Activated naive CD8-positive, alpha-beta T cell treated with anti-CD3 and anti-CD28 coated beads for 36 hours (primary cell): ENCODE measurements around the gene DTNBP1. TPM values are rescaled to one million over a fixed set of nuclear protein-coding genes. Genes with fewer than 3 reads are reported as not detected.
A peak's percentile ranks its signal among the peaks of the same experiment; 100 is the strongest.

Source experiments
- DNase-seq: peaks from one replicate; pipeline ENCODE4 v3.0.0; 2021
- H3K27ac Mint-ChIP-seq: one replicate; pipeline ENCODE4 v1.8.0; 2022; ENCODE audit warnings: mild to moderate bottlenecking, moderate library complexity, mixed read lengths
- H3K27me3 Mint-ChIP-seq: one replicate; pipeline ENCODE4 v1.8.0; 2022; ENCODE audit warnings: mild to moderate bottlenecking, mixed read lengths
- H3K36me3 Mint-ChIP-seq: one replicate; pipeline ENCODE4 v1.8.0; 2021; ENCODE audit warnings: mild to moderate bottlenecking, mixed read lengths
- H3K4me1 Mint-ChIP-seq: one replicate; pipeline ENCODE4 v1.8.0; 2021; ENCODE audit warnings: mixed read lengths
- H3K4me3 Mint-ChIP-seq: one replicate; pipeline ENCODE4 v1.8.0; 2022; ENCODE audit warnings: mild to moderate bottlenecking, moderate library complexity, mixed read lengths
- H3K9me3 Mint-ChIP-seq: one replicate; pipeline ENCODE4 v1.8.0; 2022; ENCODE audit warnings: mixed read lengths
- total RNA-seq, 2 experiments: library from RNA; stranded (reverse); gene quantifications; one replicate each; pipeline ENCODE4 v1.2.3, GENCODE V29; 2021

The DTNBP1 gene
- total RNA-seq, 2 experiments from 2014 or later, result 19.0 to 19.1 TPM

GRCh38 chr6:15622045-15622740, 40.6 kb downstream of the DTNBP1 start:
- H3K27ac Mint-ChIP-seq, result no peak overlapping the region
- peaks cover 1% of the 10 kb centered on the region for H3K9me3 Mint-ChIP-seq
- H3K4me1 Mint-ChIP-seq, result peaks cover 55% of the 10 kb centered on the region
- H3K36me3 Mint-ChIP-seq, result peaks cover 14% of the 10 kb centered on the region
- no peaks in the 10 kb centered on the region for H3K27me3 Mint-ChIP-seq
- no peak overlapping the region for H3K4me3 Mint-ChIP-seq
- no peak for DNase-seq

GRCh38 chr6:15621203-15622044, 41.4 kb downstream of the DTNBP1 start:
- Mint-ChIP-seq H3K27me3 (no peaks in the 10 kb centered on the region), H3K27ac (no peak overlapping the region), H3K4me3 (no peak overlapping the region), H3K9me3 (peaks cover 1% of the 10 kb centered on the region), H3K36me3 (peaks cover 11% of the 10 kb centered on the region), H3K4me1 (peaks cover 50% of the 10 kb centered on the region)
- peak; percentile 14 for DNase-seq

- DNase-seq, result no peak
- no peak overlapping the region for H3K4me3 Mint-ChIP-seq
- H3K4me1 Mint-ChIP-seq, result peaks cover 47% of the 10 kb centered on the region
- peaks cover 10% of the 10 kb centered on the region for H3K36me3 Mint-ChIP-seq
- peaks cover 1% of the 10 kb centered on the region for H3K9me3 Mint-ChIP-seq
- H3K27ac Mint-ChIP-seq, result no peak overlapping the region
- no peaks in the 10 kb centered on the region for H3K27me3 Mint-ChIP-seq
Measured at GRCh38 chr6:15620611-15621010, 42.2 kb downstream of the DTNBP1 start.

- H3K4me1 Mint-ChIP-seq, result peaks cover 43% of the 10 kb centered on the region
Measured at GRCh38 chr6:15619330-15619729, 43.5 kb downstream of the DTNBP1 start.

GRCh38 chr6:15618685-15619084, 44.1 kb downstream of the DTNBP1 start:
- Mint-ChIP-seq H3K4me3 (no peak overlapping the region), H3K4me1 (peaks cover 38% of the 10 kb centered on the region), H3K36me3 (peaks cover 24% of the 10 kb centered on the region), H3K27ac (no peak overlapping the region), H3K9me3 (peaks cover 1% of the 10 kb centered on the region), H3K27me3 (no peaks in the 10 kb centered on the region)
- no peak for DNase-seq

More at GRCh38 chr6:15619330-15619729, 43.5 kb downstream of the DTNBP1 start:
- DNase-seq, result no peak
- Mint-ChIP-seq H3K36me3 (peaks cover 17% of the 10 kb centered on the region), H3K9me3 (peaks cover 1% of the 10 kb centered on the region), H3K4me3 (no peak overlapping the region), H3K27ac (no peak overlapping the region), H3K27me3 (no peaks in the 10 kb centered on the region)

GRCh38 chr6:15616261-15616660, 46.6 kb downstream of the DTNBP1 start:
- H3K27ac Mint-ChIP-seq, result no peak overlapping the region

GRCh38 chr6:15615802-15616201, 47.0 kb downstream of the DTNBP1 start:
- Mint-ChIP-seq H3K27me3 (no peaks in the 10 kb centered on the region), H3K4me3 (no peak overlapping the region), H3K27ac (no peak overlapping the region), H3K9me3 (peaks cover 1% of the 10 kb centered on the region), H3K36me3 (peaks cover 38% of the 10 kb centered on the region), H3K4me1 (peaks cover 32% of the 10 kb centered on the region)
- no peak for DNase-seq

More at GRCh38 chr6:15616261-15616660, 46.6 kb downstream of the DTNBP1 start:
- peaks cover 36% of the 10 kb centered on the region for H3K4me1 Mint-ChIP-seq
- H3K27me3 Mint-ChIP-seq, result no peaks in the 10 kb centered on the region
- H3K36me3 Mint-ChIP-seq, result peaks cover 37% of the 10 kb centered on the region
- peaks cover 1% of the 10 kb centered on the region for H3K9me3 Mint-ChIP-seq
- H3K4me3 Mint-ChIP-seq, result no peak overlapping the region
- no peak for DNase-seq

- peaks cover 32% of the 10 kb centered on the region for H3K4me1 Mint-ChIP-seq
- H3K4me3 Mint-ChIP-seq, result no peak overlapping the region
- H3K27me3 Mint-ChIP-seq, result no peaks in the 10 kb centered on the region
- peaks cover 1% of the 10 kb centered on the region for H3K9me3 Mint-ChIP-seq
- peaks cover 41% of the 10 kb centered on the region for H3K36me3 Mint-ChIP-seq
- no peak overlapping the region for H3K27ac Mint-ChIP-seq
- no peak for DNase-seq
Measured at GRCh38 chr6:15614277-15614676, 48.6 kb downstream of the DTNBP1 start.

- peaks cover 39% of the 10 kb centered on the region for H3K36me3 Mint-ChIP-seq
- DNase-seq, result no peak
- peaks cover 12% of the 10 kb centered on the region for H3K4me1 Mint-ChIP-seq
- no peaks in the 10 kb centered on the region for H3K9me3 Mint-ChIP-seq
- H3K27ac Mint-ChIP-seq, result no peak overlapping the region
- H3K27me3 Mint-ChIP-seq, result no peaks in the 10 kb centered on the region
- H3K4me3 Mint-ChIP-seq, result no peak overlapping the region
Measured at GRCh38 chr6:15608396-15608795, 54.4 kb downstream of the DTNBP1 start.

- no peaks in the 10 kb centered on the region for H3K27me3 Mint-ChIP-seq
- no peak for DNase-seq
- peaks cover 9% of the 10 kb centered on the region for H3K4me1 Mint-ChIP-seq
- no peak overlapping the region for H3K27ac Mint-ChIP-seq
- H3K4me3 Mint-ChIP-seq, result no peak overlapping the region
- no peaks in the 10 kb centered on the region for H3K9me3 Mint-ChIP-seq
- peaks cover 34% of the 10 kb centered on the region for H3K36me3 Mint-ChIP-seq
Measured at GRCh38 chr6:15607603-15608002, 55.2 kb downstream of the DTNBP1 start.

GRCh38 chr6:15606347-15606746, 56.5 kb downstream of the DTNBP1 start:
- Mint-ChIP-seq H3K4me3 (no peak overlapping the region), H3K36me3 (peaks cover 30% of the 10 kb centered on the region), H3K4me1 (peaks cover 6% of the 10 kb centered on the region), H3K27ac (no peak overlapping the region), H3K27me3 (no peaks in the 10 kb centered on the region), H3K9me3 (no peaks in the 10 kb centered on the region)
- no peak for DNase-seq

- peaks cover 10% of the 10 kb centered on the region for H3K4me1 Mint-ChIP-seq
- no peaks in the 10 kb centered on the region for H3K9me3 Mint-ChIP-seq
- H3K27me3 Mint-ChIP-seq, result no peaks in the 10 kb centered on the region
- H3K4me3 Mint-ChIP-seq, result no peak overlapping the region
- no peak for DNase-seq
- H3K27ac Mint-ChIP-seq, result no peak overlapping the region
- peaks cover 28% of the 10 kb centered on the region for H3K36me3 Mint-ChIP-seq
Measured at GRCh38 chr6:15604843-15605242, 58.0 kb downstream of the DTNBP1 start.

GRCh38 chr6:15602154-15602553, 60.7 kb downstream of the DTNBP1 start:
- H3K27ac Mint-ChIP-seq, result no peak overlapping the region
- DNase-seq, result no peak
- H3K27me3 Mint-ChIP-seq, result no peaks in the 10 kb centered on the region
- no peak overlapping the region for H3K4me3 Mint-ChIP-seq
- peaks cover 13% of the 10 kb centered on the region for H3K4me1 Mint-ChIP-seq
- peaks cover 17% of the 10 kb centered on the region for H3K36me3 Mint-ChIP-seq
- H3K9me3 Mint-ChIP-seq, result no peaks in the 10 kb centered on the region

- Mint-ChIP-seq H3K27me3 (no peaks in the 10 kb centered on the region), H3K27ac (no peak overlapping the region), H3K9me3 (no peaks in the 10 kb centered on the region), H3K4me3 (no peak overlapping the region), H3K4me1 (peaks cover 26% of the 10 kb centered on the region), H3K36me3 (peaks cover 12% of the 10 kb centered on the region)
- no peak for DNase-seq
Measured at GRCh38 chr6:15598273-15598798, 64.5 kb downstream of the DTNBP1 start.

- H3K27me3 Mint-ChIP-seq, result no peaks in the 10 kb centered on the region
- H3K36me3 Mint-ChIP-seq, result peaks cover 13% of the 10 kb centered on the region
- no peak overlapping the region for H3K4me3 Mint-ChIP-seq
- H3K4me1 Mint-ChIP-seq, result peaks cover 34% of the 10 kb centered on the region
- H3K9me3 Mint-ChIP-seq, result no peaks in the 10 kb centered on the region
- no peak overlapping the region for H3K27ac Mint-ChIP-seq
- no peak for DNase-seq
Measured at GRCh38 chr6:15596186-15596896, 66.5 kb downstream of the DTNBP1 start.
